ENCODE results near the gene NEK7.

The NEK7 gene

GRCh38 chr1:198359024-198359653 is 202.3 kb downstream of the NEK7 start:
- TF ChIP-seq CTCF (IDR thresholded peaks at IDR 0.05; ENCODE audit: low read depth, low read length), result peak; percentile 32
- no peak overlapping the region for H3K4me3 ChIP-seq (ENCODE audit: low read depth, low read length)
- DNase-seq (ENCODE audit: low read depth, low spot score), result peak; percentile 13
- in situ Hi-C loops (cut with HindIII; ENCODE audit: low sequenced_read_pairs), result no loop called here

GRCh38 chr1:198360208-198360729 is 203.5 kb downstream of the NEK7 start:
- DNase-seq (ENCODE audit: low read depth, low spot score), result no peak
- no peak overlapping the region for H3K4me3 ChIP-seq (ENCODE audit: low read depth, low read length)
- in situ Hi-C loops (cut with HindIII; ENCODE audit: low sequenced_read_pairs), result no loop called here
- no peak for TF ChIP-seq CTCF (IDR thresholded peaks at IDR 0.05; ENCODE audit: low read depth, low read length)

GRCh38 chr1:198361237-198361767 is 204.5 kb downstream of the NEK7 start:
- no peak overlapping the region for H3K4me3 ChIP-seq (ENCODE audit: low read depth, low read length)
- in situ Hi-C loops (cut with HindIII; ENCODE audit: low sequenced_read_pairs), result no loop called here
- no peak for TF ChIP-seq CTCF (IDR thresholded peaks at IDR 0.05; ENCODE audit: low read depth, low read length)
- no peak for DNase-seq (ENCODE audit: low read depth, low spot score)

GRCh38 chr1:198363625-198364151 is 206.9 kb downstream of the NEK7 start:
- in situ Hi-C loops (cut with HindIII; ENCODE audit: low sequenced_read_pairs), result no loop called here
- TF ChIP-seq CTCF (IDR thresholded peaks at IDR 0.05; ENCODE audit: low read depth, low read length), result no peak
- H3K4me3 ChIP-seq (ENCODE audit: low read depth, low read length), result no peak overlapping the region
- no peak for DNase-seq (ENCODE audit: low read depth, low spot score)

- in situ Hi-C loops (cut with HindIII; ENCODE audit: low sequenced_read_pairs), result no loop called here
- TF ChIP-seq CTCF (IDR thresholded peaks at IDR 0.05; ENCODE audit: low read depth, low read length), result no peak
Measured at GRCh38 chr1:198364471-198364870, 207.7 kb downstream of the NEK7 start.

GRCh38 chr1:198367296-198367695 is 210.5 kb downstream of the NEK7 start:
- no peak for DNase-seq (ENCODE audit: low read depth, low spot score)
- TF ChIP-seq CTCF (IDR thresholded peaks at IDR 0.05; ENCODE audit: low read depth, low read length), result no peak
- H3K4me3 ChIP-seq (ENCODE audit: low read depth, low read length), result no peak overlapping the region
- in situ Hi-C loops (cut with HindIII; ENCODE audit: low sequenced_read_pairs), result no loop called here

More at GRCh38 chr1:198364471-198364870, 207.7 kb downstream of the NEK7 start:
- H3K4me3 ChIP-seq (ENCODE audit: low read depth, low read length), result no peak overlapping the region
- DNase-seq (ENCODE audit: low read depth, low spot score), result peak; percentile 28

All from astrocyte of the spinal cord (primary cell).